SJCRH30 (cell line): Measurements from ENCODE around the gene USP17L19. TPM values are rescaled to one million over a fixed set of nuclear protein-coding genes. Genes with fewer than 3 reads are reported as not detected.
A peak's percentile ranks its signal among the peaks of the same experiment; 100 is the strongest.
"Not testable (repeated sequence)": the region's sequence is repeated elsewhere in the genome, so short reads cannot be mapped to it uniquely, and the experiment has no call there.

ENCODE experiments used
- DNase-seq, 2 experiments: peaks; one replicate each; pipeline ENCODE4 v3.0.0-alpha.2; 2015 to 2020
- H3K27ac ChIP-seq: fragments of 250-450 bp; sonication (Bioruptor Pico); 2 replicates; pipeline ENCODE4 v1.5.1; 2020; ENCODE audit warnings: mild to moderate bottlenecking, moderate library complexity
- H3K27me3 ChIP-seq: fragments of 250-450 bp; sonication (Bioruptor Pico); 2 replicates; pipeline ENCODE4 v1.5.1; 2020; ENCODE audit warnings: mild to moderate bottlenecking, moderate library complexity
- H3K36me3 ChIP-seq: fragments of 250-450 bp; sonication (Bioruptor Pico); 2 replicates; pipeline ENCODE4 v1.5.1; 2020; ENCODE audit warnings: mild to moderate bottlenecking, moderate library complexity
- H3K4me1 ChIP-seq: fragments of 250-450 bp; sonication (Bioruptor Pico); 2 replicates; pipeline ENCODE4 v1.5.1; 2020; ENCODE audit warnings: mild to moderate bottlenecking, moderate library complexity
- H3K4me3 ChIP-seq: fragments of 250-450 bp; sonication (Bioruptor Pico); 2 replicates; pipeline ENCODE4 v1.5.1; 2020; ENCODE audit warnings: mild to moderate bottlenecking, moderate library complexity
- H3K9me3 ChIP-seq: fragments of 250-450 bp; sonication (Bioruptor Pico); replicated peaks from 2 replicates; pipeline ENCODE4 v1.5.1; 2020; ENCODE audit warnings: mild to moderate bottlenecking, moderate library complexity
- total RNA-seq: library from RNA; depleted of rRNA; stranded (reverse); fragments of >200 nt; shearing (Covaris generic); gene quantifications from 2 replicates; pipeline ENCODE4 v1.2.3, GENCODE V29; 2014; rRNA removed

USP17L19 gene
- total RNA-seq, result not detected in 2 replicates

- not testable (repeated sequence) for H3K9me3 ChIP-seq, H3K36me3 ChIP-seq, H3K27me3 ChIP-seq, DNase-seq, H3K4me1 ChIP-seq, H3K27ac ChIP-seq, H3K4me3 ChIP-seq
Measured at GRCh38 chr4:9253078-9253477, at the start of gene USP17L19. TSS of gene USP17L19 (plus strand) at chr4:9253378. CDS start at chr4:9253378, 0 bp downstream.

DNA sequence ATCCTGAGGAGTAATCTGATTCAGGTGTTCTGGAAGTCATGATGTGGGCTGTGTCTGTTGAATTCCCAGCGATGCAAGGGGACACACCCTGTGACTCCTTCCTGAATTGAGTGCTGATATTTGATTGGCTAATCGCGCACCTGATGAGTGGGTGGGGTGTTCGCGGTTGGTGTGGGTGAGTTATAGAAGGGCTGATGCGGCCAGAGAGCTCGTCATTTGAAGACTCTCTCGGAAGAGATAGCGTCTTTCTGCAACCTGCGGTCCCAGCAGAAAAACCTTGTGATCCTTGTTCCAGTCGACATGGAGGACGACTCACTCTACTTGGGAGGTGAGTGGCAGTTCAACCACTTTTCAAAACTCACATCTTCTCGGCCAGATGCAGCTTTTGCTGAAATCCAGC lies 42.8 kb upstream of the USP17L19 start, which contains the start of gene USP17L10:
Gene USP17L10 (plus strand): TSS at position 301 of the 400 bp plus-strand sequence. CDS start 0 bp downstream, at position 301.
- DNase-seq, H3K9me3 ChIP-seq, H3K4me3 ChIP-seq, H3K27me3 ChIP-seq, H3K36me3 ChIP-seq, H3K27ac ChIP-seq, H3K4me1 ChIP-seq: not testable (repeated sequence)

DNA sequence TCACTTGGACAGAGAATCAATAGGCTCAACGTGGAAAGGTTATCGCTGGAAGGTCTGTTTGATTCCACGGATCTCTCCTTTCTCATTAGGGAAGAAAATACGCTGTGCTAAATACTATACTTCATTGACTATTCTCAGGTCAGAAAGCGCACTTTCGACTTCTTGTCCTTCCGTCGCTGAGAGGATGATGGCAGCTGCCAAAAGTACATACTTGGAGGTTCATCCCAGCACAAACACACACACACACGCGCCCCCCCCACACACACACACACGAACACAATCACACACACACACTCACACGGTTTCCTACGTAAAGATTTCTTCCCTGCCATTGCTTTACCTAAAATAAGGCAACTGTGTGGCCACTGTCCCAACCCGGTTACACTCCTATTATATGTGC lies 38.5 kb upstream of the USP17L19 start:
- not testable (repeated sequence) for H3K36me3 ChIP-seq, H3K4me1 ChIP-seq, H3K27me3 ChIP-seq, DNase-seq, H3K9me3 ChIP-seq, H3K4me3 ChIP-seq, H3K27ac ChIP-seq

GRCh38 chr4:9215105-9215504 lies 38.1 kb upstream of the USP17L19 start, which contains the start of gene USP17L11:
TSS of gene USP17L11 (plus strand) at chr4:9215405. CDS start at chr4:9215405, 0 bp downstream.
- H3K4me3 ChIP-seq, DNase-seq, H3K36me3 ChIP-seq, H3K9me3 ChIP-seq, H3K4me1 ChIP-seq, H3K27ac ChIP-seq, H3K27me3 ChIP-seq: not testable (repeated sequence)

- not testable (repeated sequence) for H3K27me3 ChIP-seq, H3K9me3 ChIP-seq, H3K36me3 ChIP-seq, H3K4me1 ChIP-seq, DNase-seq, H3K27ac ChIP-seq, H3K4me3 ChIP-seq
Measured at GRCh38 chr4:9219852-9220251, 33.3 kb upstream of the USP17L19 start, which contains the start of gene USP17L12. TSS of gene USP17L12 (plus strand) at chr4:9220152. CDS start at chr4:9220152, 0 bp downstream.

DNA sequence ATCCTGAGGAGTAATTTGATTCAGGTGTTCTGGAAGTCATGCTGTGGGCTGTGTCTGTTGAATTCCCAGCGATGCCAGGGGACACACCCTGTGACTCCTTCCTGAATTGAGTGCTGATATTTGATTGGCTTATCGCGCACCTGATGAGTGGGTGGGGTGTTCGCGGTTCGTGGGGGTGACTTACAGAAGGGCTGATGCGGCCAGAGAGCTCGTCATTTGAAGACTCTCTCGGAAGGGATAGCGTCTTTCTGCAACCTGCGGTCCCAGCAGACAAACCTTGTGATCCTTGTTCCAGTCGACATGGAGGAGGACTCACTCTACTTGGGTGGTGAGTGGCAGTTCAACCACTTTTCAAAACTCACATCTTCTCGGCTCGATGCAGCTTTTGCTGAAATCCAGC lies 28.6 kb upstream of the USP17L19 start, which contains the start of gene USP17L13:
Gene USP17L13 (plus strand): TSS at position 301 of the 400 bp plus-strand sequence. CDS start 0 bp downstream, at position 301.
- not testable (repeated sequence) for DNase-seq, H3K27ac ChIP-seq, H3K4me3 ChIP-seq, H3K9me3 ChIP-seq, H3K36me3 ChIP-seq, H3K4me1 ChIP-seq, H3K27me3 ChIP-seq

DNA sequence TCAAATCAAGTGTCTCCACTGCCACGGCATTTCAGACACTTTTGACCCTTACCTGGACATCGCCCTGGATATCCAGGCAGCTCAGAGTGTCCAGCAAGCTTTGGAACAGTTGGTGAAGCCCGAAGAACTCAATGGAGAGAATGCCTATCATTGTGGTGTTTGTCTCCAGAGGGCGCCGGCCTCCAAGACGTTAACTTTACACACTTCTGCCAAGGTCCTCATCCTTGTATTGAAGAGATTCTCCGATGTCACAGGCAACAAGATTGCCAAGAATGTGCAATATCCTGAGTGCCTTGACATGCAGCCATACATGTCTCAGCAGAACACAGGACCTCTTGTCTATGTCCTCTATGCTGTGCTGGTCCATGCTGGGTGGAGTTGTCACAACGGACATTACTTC lies 22.9 kb upstream of the USP17L19 start:
- not testable (repeated sequence) for DNase-seq, H3K27me3 ChIP-seq, H3K36me3 ChIP-seq

DNA sequence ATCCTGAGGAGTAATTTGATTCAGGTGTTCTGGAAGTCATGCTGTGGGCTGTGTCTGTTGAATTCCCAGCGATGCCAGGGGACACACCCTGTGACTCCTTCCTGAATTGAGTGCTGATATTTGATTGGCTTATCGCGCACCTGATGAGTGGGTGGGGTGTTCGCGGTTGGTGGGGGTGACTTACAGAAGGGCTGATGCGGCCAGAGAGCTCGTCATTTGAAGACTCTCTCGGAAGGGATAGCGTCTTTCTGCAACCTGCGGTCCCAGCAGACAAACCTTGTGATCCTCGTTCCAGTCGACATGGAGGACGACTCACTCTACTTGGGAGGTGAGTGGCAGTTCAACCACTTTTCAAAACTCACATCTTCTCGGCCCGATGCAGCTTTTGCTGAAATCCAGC lies 19.1 kb upstream of the USP17L19 start, which contains the start of gene USP17L15:
Gene USP17L15 (plus strand): TSS at position 301 of the 400 bp plus-strand sequence. CDS start 0 bp downstream, at position 301.
- not testable (repeated sequence) for H3K4me1 ChIP-seq, H3K27ac ChIP-seq, H3K36me3 ChIP-seq, DNase-seq, H3K9me3 ChIP-seq, H3K27me3 ChIP-seq, H3K4me3 ChIP-seq

More for the DNA sequence above, 22.9 kb upstream of the USP17L19 start:
- not testable (repeated sequence) for H3K4me3 ChIP-seq, H3K27ac ChIP-seq, H3K4me1 ChIP-seq, H3K9me3 ChIP-seq

DNA sequence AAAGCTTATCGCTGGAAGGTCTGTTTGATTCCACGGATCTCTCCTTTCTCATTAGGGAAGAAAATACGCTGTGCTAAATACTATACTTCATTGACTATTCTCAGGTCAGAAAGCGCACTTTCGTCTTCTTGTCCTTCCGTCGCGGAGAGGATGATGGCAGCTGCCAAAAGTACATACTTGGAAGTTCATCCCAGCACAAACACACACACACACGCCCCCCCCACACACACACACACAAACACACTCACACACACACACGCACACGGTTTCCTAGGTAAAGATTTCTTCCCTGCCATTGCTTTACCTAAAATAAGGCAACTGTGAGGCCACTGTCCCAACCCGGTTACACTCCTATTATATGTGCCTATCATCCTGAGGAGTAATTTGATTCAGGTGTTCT lies 14.7 kb upstream of the USP17L19 start:
- H3K4me1 ChIP-seq, H3K27me3 ChIP-seq, H3K27ac ChIP-seq, H3K4me3 ChIP-seq, H3K36me3 ChIP-seq, H3K9me3 ChIP-seq: not testable (repeated sequence)
- DNase-seq, result peak; percentile 0 to 2

DNA sequence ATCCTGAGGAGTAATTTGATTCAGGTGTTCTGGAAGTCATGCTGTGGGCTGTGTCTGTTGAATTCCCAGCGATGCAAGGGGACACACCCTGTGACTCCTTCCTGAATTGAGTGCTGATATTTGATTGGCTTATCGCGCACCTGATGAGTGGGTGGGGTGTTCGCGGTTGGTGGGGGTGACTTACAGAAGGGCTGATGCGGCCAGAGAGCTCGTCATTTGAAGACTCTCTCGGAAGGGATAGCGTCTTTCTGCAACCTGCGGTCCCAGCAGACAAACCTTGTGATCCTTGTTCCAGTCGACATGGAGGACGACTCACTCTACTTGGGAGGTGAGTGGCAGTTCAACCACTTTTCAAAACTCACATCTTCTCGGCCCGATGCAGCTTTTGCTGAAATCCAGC lies 9.6 kb upstream of the USP17L19 start, which contains the start of gene USP17L17:
Gene USP17L17 (plus strand): TSS at position 301 of the 400 bp plus-strand sequence. CDS start 0 bp downstream, at position 301.
- not testable (repeated sequence) for H3K4me1 ChIP-seq, H3K36me3 ChIP-seq, H3K4me3 ChIP-seq, H3K9me3 ChIP-seq, H3K27ac ChIP-seq, H3K27me3 ChIP-seq, DNase-seq

DNA sequence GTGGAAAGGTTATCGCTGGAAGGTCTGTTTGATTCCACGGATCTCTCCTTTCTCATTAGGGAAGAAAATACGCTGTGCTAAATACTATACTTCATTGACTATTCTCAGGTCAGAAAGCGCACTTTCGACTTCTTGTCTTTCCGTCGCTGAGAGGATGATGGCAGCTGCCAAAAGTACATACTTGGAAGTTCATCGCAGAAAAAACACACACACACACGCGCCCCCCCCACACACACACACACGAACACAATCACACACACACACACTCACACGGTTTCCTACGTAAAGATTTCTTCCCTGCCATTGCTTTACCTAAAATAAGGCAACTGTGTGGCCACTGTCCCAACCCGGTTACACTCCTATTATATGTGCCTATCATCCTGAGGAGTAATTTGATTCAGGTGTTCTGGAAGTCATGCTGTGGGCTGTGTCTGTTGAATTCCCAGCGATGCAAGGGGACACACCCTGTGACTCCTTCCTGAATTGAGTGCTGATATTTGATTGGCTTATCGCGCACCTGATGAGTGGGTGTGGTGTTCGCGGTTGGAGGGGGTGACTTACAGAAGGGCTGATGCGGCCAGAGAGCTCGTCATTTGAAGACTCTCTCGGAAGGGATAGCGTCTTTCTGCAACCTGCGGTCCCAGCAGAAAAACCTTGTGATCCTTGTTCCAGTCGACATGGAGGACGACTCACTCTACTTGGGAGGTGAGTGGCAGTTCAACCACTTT lies 5.1 kb upstream of the USP17L19 start, which contains the start of gene USP17L18:
Gene USP17L18 (plus strand): TSS at position 678 of the 728 bp plus-strand sequence. CDS start 0 bp downstream, at position 678.
- not testable (repeated sequence) for H3K9me3 ChIP-seq, H3K4me3 ChIP-seq

GRCh38 chr4:9257824-9258223 lies 4.6 kb downstream of the USP17L19 start, which contains the start of gene USP17L20:
TSS of gene USP17L20 (plus strand) at chr4:9258124. CDS start at chr4:9258124, 0 bp downstream.
- DNase-seq, H3K36me3 ChIP-seq, H3K4me1 ChIP-seq, H3K27ac ChIP-seq, H3K9me3 ChIP-seq, H3K4me3 ChIP-seq, H3K27me3 ChIP-seq: not testable (repeated sequence)

More for the DNA sequence above, 5.1 kb upstream of the USP17L19 start, which contains the start of gene USP17L18:
- not testable (repeated sequence) for H3K27ac ChIP-seq, H3K27me3 ChIP-seq, H3K36me3 ChIP-seq, H3K4me1 ChIP-seq
- peak; percentile 0 to 3 for DNase-seq

DNA sequence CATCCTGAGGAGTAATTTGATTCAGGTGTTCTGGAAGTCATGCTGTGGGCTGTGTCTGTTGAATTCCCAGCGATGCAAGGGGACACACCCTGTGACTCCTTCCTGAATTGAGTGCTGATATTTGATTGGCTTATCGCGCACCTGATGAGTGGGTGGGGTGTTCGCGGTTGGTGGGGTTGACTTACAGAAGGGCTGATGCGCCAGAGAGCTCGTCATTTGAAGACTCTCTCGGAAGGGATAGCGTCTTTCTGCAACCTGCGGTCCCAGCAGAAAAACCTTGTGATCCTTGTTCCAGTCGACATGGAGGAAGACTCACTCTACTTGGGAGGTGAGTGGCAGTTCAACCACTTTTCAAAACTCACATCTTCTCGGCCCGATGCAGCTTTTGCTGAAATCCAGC lies 9.4 kb downstream of the USP17L19 start, which contains the start of gene USP17L21:
Gene USP17L21 (plus strand): TSS at position 301 of the 400 bp plus-strand sequence. CDS start 0 bp downstream, at position 301.
- not testable (repeated sequence) for H3K4me1 ChIP-seq, H3K4me3 ChIP-seq, H3K27ac ChIP-seq, H3K27me3 ChIP-seq, H3K36me3 ChIP-seq, H3K9me3 ChIP-seq, DNase-seq

- not testable (repeated sequence) for H3K27me3 ChIP-seq
Measured at GRCh38 chr4:9267319-9267718, 14.1 kb downstream of the USP17L19 start, which contains the start of gene USP17L22. TSS of gene USP17L22 (plus strand) at chr4:9267619. CDS start at chr4:9267619, 0 bp downstream.

DNA sequence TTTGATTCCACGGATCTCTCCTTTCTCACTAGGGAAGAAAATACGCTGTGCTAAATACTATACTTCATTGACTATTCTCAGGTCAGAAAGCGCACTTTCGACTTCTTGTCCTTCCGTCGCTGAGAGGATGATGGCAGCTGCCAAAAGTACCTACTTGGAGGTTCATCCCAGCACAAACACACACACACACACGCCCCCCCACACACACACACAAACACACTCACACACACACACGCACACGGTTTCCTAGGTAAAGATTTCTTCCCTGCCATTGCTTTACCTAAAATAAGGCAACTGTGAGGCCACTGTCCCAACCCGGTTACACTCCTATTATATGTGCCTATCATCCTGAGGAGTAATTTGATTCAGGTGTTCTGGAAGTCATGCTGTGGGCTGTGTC lies 18.5 kb downstream of the USP17L19 start:
- not testable (repeated sequence) for H3K27ac ChIP-seq, H3K4me1 ChIP-seq, H3K4me3 ChIP-seq, H3K36me3 ChIP-seq, H3K27me3 ChIP-seq, H3K9me3 ChIP-seq
- DNase-seq, result peak in 1 of 2 experiments; percentile 52

More at GRCh38 chr4:9267319-9267718, 14.1 kb downstream of the USP17L19 start, which contains the start of gene USP17L22:
- not testable (repeated sequence) for H3K4me1 ChIP-seq, H3K9me3 ChIP-seq, H3K36me3 ChIP-seq, DNase-seq, H3K4me3 ChIP-seq, H3K27ac ChIP-seq
